CD4-positive, alpha-beta T cell (primary cell): ENCODE data around the gene SLC38A5. TPM values are rescaled to one million over a fixed set of nuclear protein-coding genes. Genes with fewer than 3 reads are reported as not detected.

Source experiments
- ATAC-seq: fragments of 200-7000 bp; cut with Tn5 transposase; one replicate; pipeline ENCODE4 v1.10.0; 2022; ENCODE audit warnings: mild to moderate bottlenecking; ENCODE audit not compliant: poor library complexity
- CTCF ChIA-PET: fragments of 350-600 bp; sonication (Branson Sonifier 250); formaldehyde crosslinking; loops from one replicate; lab custom pipeline; 2021; ENCODE audit warnings: antibody characterized with exemption, inconsistent platforms; lab: Charles Lee
- POLR2A ChIA-PET: fragments of 350-600 bp; sonication (Branson Sonifier 250); formaldehyde crosslinking; loops from one replicate; lab custom pipeline; 2021; ENCODE audit warnings: antibody characterized with exemption, inconsistent platforms; lab: Charles Lee
- DNase-seq, 14 experiments: peaks; one replicate each; pipeline ENCODE4 v3.0.0-alpha.2; 2013 to 2020; ENCODE audit warnings: mixed read lengths in 2 of 14
- H3K27ac ChIP-seq, 2 donors: one replicate each; pipeline versions ENCODE4 v1.5.1 to v1.7.0; 2013; ENCODE audit warnings: low read length in 2 of 2, low read depth in 1 of 2, mild to moderate bottlenecking in 1 of 2
- H3K27me3 ChIP-seq, 2 experiments: 1 replicate in 1 of 2; 2 replicates in 1 of 2; pipeline versions ENCODE4 v1.6.1 to v1.7.0; 2013; ENCODE audit warnings: low read length in 2 of 2, control low read depth in 1 of 2, mild to moderate bottlenecking in 1 of 2, moderate library complexity in 1 of 2; ENCODE audit not compliant: insufficient read depth in 2 of 2, control insufficient read depth in 1 of 2
- H3K36me3 ChIP-seq: one replicate; pipeline ENCODE4 v1.6.1; 2013; ENCODE audit warnings: low read length, control low read depth; ENCODE audit not compliant: insufficient read depth
- H3K4me1 ChIP-seq: one replicate; pipeline ENCODE4 v1.6.1; 2013; ENCODE audit warnings: low read length, control low read depth; ENCODE audit not compliant: insufficient read depth
- H3K4me3 ChIP-seq: one replicate; pipeline ENCODE4 v1.5.1; 2013; ENCODE audit warnings: mild to moderate bottlenecking, low read length, moderate library complexity
- H3K9me3 ChIP-seq, 2 experiments: 1 replicate in 1 of 2; 2 replicates in 1 of 2; pipeline versions ENCODE4 v1.6.1 to v1.7.0; 2013; ENCODE audit warnings: low read length in 2 of 2, mild to moderate bottlenecking in 2 of 2, control low read depth in 1 of 2, moderate library complexity in 1 of 2; ENCODE audit not compliant: control insufficient read depth in 1 of 2, insufficient read depth in 1 of 2
- H3K27ac Mint-ChIP-seq: one replicate; pipeline ENCODE4 v1.8.0; 2020; ENCODE audit warnings: mixed read lengths
- H3K27me3 Mint-ChIP-seq: one replicate; pipeline ENCODE4 v1.8.0; 2021; ENCODE audit warnings: mixed read lengths
- H3K36me3 Mint-ChIP-seq: one replicate; pipeline ENCODE4 v1.8.0; 2021; ENCODE audit warnings: low read depth, mixed read lengths
- H3K4me1 Mint-ChIP-seq: one replicate; pipeline ENCODE4 v1.8.0; 2021; ENCODE audit warnings: low read depth, mixed read lengths
- H3K4me3 Mint-ChIP-seq: one replicate; pipeline ENCODE4 v1.8.0; 2020; ENCODE audit warnings: mild to moderate bottlenecking, mixed read lengths
- H3K9me3 Mint-ChIP-seq: one replicate; pipeline ENCODE4 v1.8.0; 2020; ENCODE audit warnings: mixed read lengths
- intact Hi-C, 2 experiments: fragments of 100-400 bp; cut with DNase I in 1 of 2; cut with micrococcal nuclease in 1 of 2; formaldehyde crosslinking; loops; one replicate each; pipeline versions ENCODE4 v1.15.1 to v1.9.0; 2023 to 2025; cut with DNase I, micrococcal nuclease
- total RNA-seq, 174 experiments: library from RNA in 2 of 174; stranded (reverse) in 2 of 174; gene quantifications; one replicate each; pipeline ENCODE4 v1.2.3 and lab custom pipeline; 2021 to 2026
- TF ChIP-seq, protein P1 (sequence below): fragments of 200-600 bp; IDR thresholded peaks from one replicate; pipeline ENCODE4 v1.8.0; 2022; ENCODE audit warnings: antibody characterized with exemption, mild to moderate bottlenecking

The SLC38A5 gene
- total RNA-seq, 2 experiments from 2014 or later: 7.0 to 8.3 TPM

DNA sequence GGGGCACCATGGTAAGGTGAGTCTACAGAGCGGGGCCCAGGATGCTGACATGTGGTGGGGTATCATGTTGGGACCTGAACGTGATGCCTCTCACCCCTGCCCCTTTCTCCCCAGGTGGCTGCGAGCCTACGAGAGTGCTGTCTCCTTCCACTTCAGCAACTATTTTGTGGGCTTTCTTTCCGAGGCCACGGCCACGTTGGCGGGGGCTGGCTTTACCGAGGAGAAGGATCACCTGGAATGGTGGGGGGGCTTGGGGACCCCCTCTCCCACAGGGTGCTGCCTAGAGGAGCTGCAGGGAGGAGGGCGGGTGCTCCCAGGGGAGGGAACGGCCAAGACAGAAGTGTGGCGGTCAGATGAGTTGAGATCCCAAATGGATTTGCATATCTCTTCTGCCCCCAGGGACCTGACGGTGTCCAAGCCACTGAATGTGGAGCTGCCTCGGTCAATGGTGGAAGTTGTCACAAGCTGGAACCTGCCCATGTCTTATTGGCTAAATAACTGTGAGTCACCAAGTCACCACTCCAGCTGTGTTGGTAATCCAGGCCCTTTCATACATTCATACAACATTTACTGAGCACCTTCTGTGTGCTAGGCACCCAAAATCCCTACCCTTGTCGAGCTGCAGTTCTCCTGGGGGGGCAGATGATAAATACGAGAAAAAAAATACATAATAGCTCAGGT lies 44.2 kb upstream of the SLC38A5 start:
- no peaks in the 10 kb centered on the region for H3K9me3 Mint-ChIP-seq
- ChIA-PET CTCF (no interaction called here), POLR2A (no interaction called here)
- no peaks in the 10 kb centered on the region for H3K27me3 ChIP-seq
- H3K27me3 Mint-ChIP-seq: no peaks in the 10 kb centered on the region
- H3K27ac Mint-ChIP-seq: no peak overlapping the region
- ATAC-seq (no peak), DNase-seq (no peak)
- no peak overlapping the region for H3K4me3 ChIP-seq
- peaks cover 17% of the 10 kb centered on the region for H3K4me1 ChIP-seq
- H3K27ac ChIP-seq: no peak overlapping the region
- H3K36me3 ChIP-seq: peaks cover 6% of the 10 kb centered on the region
- intact Hi-C loops: no loop called here
- H3K9me3 ChIP-seq: no peaks in the 10 kb centered on the region
- H3K4me1 Mint-ChIP-seq: peaks cover 22% of the 10 kb centered on the region
- peaks cover 25% of the 10 kb centered on the region for H3K36me3 Mint-ChIP-seq
- TF ChIP-seq, protein P1, sequence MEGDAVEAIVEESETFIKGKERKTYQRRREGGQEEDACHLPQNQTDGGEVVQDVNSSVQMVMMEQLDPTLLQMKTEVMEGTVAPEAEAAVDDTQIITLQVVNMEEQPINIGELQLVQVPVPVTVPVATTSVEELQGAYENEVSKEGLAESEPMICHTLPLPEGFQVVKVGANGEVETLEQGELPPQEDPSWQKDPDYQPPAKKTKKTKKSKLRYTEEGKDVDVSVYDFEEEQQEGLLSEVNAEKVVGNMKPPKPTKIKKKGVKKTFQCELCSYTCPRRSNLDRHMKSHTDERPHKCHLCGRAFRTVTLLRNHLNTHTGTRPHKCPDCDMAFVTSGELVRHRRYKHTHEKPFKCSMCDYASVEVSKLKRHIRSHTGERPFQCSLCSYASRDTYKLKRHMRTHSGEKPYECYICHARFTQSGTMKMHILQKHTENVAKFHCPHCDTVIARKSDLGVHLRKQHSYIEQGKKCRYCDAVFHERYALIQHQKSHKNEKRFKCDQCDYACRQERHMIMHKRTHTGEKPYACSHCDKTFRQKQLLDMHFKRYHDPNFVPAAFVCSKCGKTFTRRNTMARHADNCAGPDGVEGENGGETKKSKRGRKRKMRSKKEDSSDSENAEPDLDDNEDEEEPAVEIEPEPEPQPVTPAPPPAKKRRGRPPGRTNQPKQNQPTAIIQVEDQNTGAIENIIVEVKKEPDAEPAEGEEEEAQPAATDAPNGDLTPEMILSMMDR: no peak
- H3K4me3 Mint-ChIP-seq: no peak overlapping the region

DNA sequence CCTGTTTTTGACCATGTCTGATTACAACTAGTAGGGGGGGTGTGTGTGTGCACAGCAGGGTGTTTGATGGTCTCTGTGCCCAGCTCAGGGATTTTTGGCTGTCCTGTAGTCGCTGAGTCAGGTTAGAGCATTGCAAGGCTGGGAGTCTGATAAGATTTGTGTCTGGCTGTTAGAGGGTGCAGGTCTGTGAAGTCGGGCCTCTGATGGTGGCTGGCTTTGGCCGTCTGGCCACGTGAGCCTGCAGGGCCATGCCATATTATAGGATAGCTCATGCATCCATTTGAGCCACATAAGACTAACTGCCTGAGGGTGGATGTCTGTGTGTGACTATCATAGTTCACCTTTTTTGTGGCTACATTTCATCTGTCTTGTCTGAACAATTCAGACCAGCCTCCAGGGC lies 43.6 kb upstream of the SLC38A5 start:
- Histone ChIP-seq H3K36me3 (peaks cover 6% of the 10 kb centered on the region), H3K27me3 (no peaks in the 10 kb centered on the region), H3K4me1 (peaks cover 17% of the 10 kb centered on the region), H3K4me3 (no peak overlapping the region), H3K9me3 (no peaks in the 10 kb centered on the region), H3K27ac (no peak overlapping the region)
- Mint-ChIP-seq H3K27me3 (no peaks in the 10 kb centered on the region), H3K9me3 (no peaks in the 10 kb centered on the region), H3K4me3 (no peak overlapping the region), H3K27ac (no peak overlapping the region), H3K4me1 (peaks cover 22% of the 10 kb centered on the region), H3K36me3 (peaks cover 25% of the 10 kb centered on the region)
- ChIA-PET CTCF (no interaction called here), POLR2A (no interaction called here)
- TF ChIP-seq, protein P1: no peak
- ATAC-seq: no peak
- intact Hi-C loops: no loop called here
- DNase-seq: no peak

DNA sequence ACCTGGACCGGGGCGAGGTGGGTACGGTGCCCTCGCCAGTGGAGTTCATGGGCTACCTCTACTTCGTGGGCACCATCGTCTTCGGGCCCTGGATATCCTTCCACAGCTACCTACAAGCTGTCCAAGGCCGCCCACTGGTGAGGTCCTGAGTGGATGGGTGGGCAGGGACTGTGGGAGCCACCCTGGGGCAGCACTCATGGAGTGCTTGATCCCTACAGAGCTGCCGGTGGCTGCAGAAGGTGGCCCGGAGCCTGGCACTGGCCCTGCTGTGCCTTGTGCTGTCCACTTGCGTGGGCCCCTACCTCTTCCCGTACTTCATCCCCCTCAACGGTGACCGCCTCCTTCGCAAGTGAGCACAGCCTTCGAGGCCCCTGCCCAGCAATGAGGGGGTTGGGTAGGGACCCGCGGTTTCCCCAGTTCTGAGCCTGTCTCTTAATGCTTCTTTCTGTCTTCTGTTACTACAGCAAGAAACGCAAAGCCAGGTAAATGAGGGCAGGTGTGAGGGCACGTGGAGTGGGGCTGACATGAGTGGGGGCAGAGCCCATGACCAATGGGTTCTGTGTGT lies 42.4 kb upstream of the SLC38A5 start:
- no peak overlapping the region for H3K27ac Mint-ChIP-seq
- H3K9me3 ChIP-seq: no peaks in the 10 kb centered on the region
- H3K27ac ChIP-seq: no peak overlapping the region
- ATAC-seq (no peak), DNase-seq (no peak)
- H3K27me3 ChIP-seq: no peaks in the 10 kb centered on the region
- TF ChIP-seq, protein P1: no peak
- peaks cover 25% of the 10 kb centered on the region for H3K4me1 ChIP-seq
- H3K36me3 ChIP-seq: peaks cover 6% of the 10 kb centered on the region
- H3K27me3 Mint-ChIP-seq: no peaks in the 10 kb centered on the region
- H3K4me3 Mint-ChIP-seq: no peak overlapping the region
- peaks cover 25% of the 10 kb centered on the region for H3K36me3 Mint-ChIP-seq
- H3K4me1 Mint-ChIP-seq: peaks cover 26% of the 10 kb centered on the region
- POLR2A ChIA-PET: no interaction called here
- no peaks in the 10 kb centered on the region for H3K9me3 Mint-ChIP-seq
- CTCF ChIA-PET: no interaction called here
- no peak overlapping the region for H3K4me3 ChIP-seq
- intact Hi-C loops: no loop called here
